PC-9 (cell line): ENCODE data around the gene FGFR3.

Source experiments
- EZH2 ChIP-seq: fragments of 200-600 bp; sonication (generic); IDR thresholded peaks from 2 replicates; pipeline ENCODE4 v1.8.0; 2017; ENCODE audit warnings: antibody characterized with exemption, low read depth
- TF ChIP-seq, protein P1 (sequence below): fragments of 200-600 bp; sonication (generic); conservative IDR thresholded peaks from 2 replicates; pipeline ENCODE4 v1.6.1; 2017; ENCODE audit warnings: mixed run types, antibody characterized with exemption, mild to moderate bottlenecking, moderate library complexity

DNA sequence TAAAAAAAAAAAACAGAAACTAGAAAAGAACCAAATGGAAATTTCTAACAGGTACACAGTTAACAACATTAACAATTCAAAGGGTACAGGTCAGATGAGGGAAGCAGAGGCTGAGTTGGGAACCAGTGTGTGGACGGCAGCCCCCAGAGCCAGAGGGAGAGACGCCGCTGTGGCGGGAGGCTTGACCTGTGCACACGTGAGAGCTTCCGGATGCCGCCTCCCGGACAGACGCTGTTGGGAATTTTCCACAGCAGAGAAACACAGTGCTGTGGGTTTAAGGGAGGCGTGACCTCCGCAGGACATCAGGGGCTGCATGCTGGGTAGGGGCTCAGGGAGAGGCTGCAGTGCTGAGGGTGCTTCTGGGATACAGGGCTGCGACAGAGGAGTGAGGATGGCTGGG, 49.5 kb upstream of the FGFR3 start:
- no peak for TF ChIP-seq EZH2
- TF ChIP-seq, protein P1, sequence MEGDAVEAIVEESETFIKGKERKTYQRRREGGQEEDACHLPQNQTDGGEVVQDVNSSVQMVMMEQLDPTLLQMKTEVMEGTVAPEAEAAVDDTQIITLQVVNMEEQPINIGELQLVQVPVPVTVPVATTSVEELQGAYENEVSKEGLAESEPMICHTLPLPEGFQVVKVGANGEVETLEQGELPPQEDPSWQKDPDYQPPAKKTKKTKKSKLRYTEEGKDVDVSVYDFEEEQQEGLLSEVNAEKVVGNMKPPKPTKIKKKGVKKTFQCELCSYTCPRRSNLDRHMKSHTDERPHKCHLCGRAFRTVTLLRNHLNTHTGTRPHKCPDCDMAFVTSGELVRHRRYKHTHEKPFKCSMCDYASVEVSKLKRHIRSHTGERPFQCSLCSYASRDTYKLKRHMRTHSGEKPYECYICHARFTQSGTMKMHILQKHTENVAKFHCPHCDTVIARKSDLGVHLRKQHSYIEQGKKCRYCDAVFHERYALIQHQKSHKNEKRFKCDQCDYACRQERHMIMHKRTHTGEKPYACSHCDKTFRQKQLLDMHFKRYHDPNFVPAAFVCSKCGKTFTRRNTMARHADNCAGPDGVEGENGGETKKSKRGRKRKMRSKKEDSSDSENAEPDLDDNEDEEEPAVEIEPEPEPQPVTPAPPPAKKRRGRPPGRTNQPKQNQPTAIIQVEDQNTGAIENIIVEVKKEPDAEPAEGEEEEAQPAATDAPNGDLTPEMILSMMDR: no peak
